Measurements from ENCODE around the gene SPZ1.
"Not testable (repeated sequence)": the region's sequence is repeated elsewhere in the genome, so short reads cannot be mapped to it uniquely, and the experiment has no call there.

SPZ1 gene, protein sequence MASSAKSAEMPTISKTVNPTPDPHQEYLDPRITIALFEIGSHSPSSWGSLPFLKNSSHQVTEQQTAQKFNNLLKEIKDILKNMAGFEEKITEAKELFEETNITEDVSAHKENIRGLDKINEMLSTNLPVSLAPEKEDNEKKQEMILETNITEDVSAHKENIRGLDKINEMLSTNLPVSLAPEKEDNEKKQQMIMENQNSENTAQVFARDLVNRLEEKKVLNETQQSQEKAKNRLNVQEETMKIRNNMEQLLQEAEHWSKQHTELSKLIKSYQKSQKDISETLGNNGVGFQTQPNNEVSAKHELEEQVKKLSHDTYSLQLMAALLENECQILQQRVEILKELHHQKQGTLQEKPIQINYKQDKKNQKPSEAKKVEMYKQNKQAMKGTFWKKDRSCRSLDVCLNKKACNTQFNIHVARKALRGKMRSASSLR

DNA sequence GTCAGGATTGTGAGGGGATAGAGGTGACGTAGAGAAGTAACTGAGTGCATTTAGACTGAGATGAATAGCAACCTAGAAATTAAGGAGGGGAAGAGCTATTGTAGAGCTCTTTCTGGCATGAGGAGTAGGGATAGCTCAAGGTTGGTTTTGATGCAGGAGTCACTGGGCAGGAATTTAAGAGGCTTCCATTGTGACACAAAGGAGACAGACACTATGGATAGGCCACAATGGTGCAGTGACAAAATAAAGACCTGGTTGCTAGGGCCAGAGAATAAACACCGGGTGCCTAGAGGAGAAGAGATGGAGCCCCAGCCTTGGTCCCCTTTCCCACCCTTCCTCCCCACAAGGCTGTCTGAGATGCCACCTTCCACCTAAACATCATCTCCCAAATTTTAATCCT lies at the start of gene SPZ1:
SPZ1 (plus strand) TSS at position 301 of the 400 bp plus-strand sequence. CDS start 214 bp downstream, outside the sequence.
- Histone ChIP-seq H3K36me3 (ENCODE audit: control insufficient read depth in 2 of 2, insufficient read depth in 2 of 2, low read length in 2 of 2) (no peaks in the 10 kb centered on the region), H3K4me1 (ENCODE audit: control insufficient read depth, insufficient read depth, low read length) (no peaks in the 10 kb centered on the region), H3K9me3 (ENCODE audit: control insufficient read depth in 2 of 2, low read length in 2 of 2) (no peaks in the 10 kb centered on the region), H3K27me3 (ENCODE audit: control insufficient read depth in 1 of 2, insufficient read depth in 2 of 2, low read length in 2 of 2) (no peaks in the 10 kb centered on the region), H3K9ac (ENCODE audit: low read length in 2 of 2) (no peak within 1 kb of the TSS), H3K4me3 (ENCODE audit: low read length in 2 of 2) (no peak within 1 kb of the TSS), H3K27ac (ENCODE audit: low read length) (no peak within 1 kb of the TSS)

GRCh38 chr5:80270543-80270942 lies 49.3 kb upstream of the SPZ1 start:
- not testable (repeated sequence) for H3K27me3 ChIP-seq (ENCODE audit: control insufficient read depth in 1 of 2, insufficient read depth in 2 of 2, low read length in 2 of 2)

DNA sequence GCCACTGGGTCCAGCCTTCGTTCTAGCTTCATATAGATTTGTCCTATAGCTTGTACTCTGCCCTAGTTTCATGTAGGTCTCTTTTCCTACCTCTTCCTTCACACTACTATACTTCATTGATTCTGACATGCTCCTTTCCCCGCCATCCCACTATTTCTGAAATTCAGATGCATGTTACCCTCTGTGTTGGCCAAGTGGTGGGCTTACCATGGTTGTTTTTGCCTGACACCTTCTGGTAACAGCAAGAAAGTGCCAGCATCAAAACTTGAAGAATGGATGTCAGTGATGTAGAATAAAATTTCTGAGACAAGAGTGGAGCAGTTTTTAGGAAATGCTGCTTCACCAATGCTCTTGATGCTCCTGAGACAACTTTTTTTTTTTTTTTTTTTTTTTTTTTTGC lies 44.5 kb upstream of the SPZ1 start:
- Histone ChIP-seq H3K9me3 (ENCODE audit: control insufficient read depth in 2 of 2, low read length in 2 of 2) (no peaks in the 10 kb centered on the region), H3K27ac (ENCODE audit: low read length) (no peak overlapping the region), H3K4me1 (ENCODE audit: control insufficient read depth, insufficient read depth, low read length) (no peaks in the 10 kb centered on the region), H3K4me3 (ENCODE audit: low read length in 2 of 2) (no peak overlapping the region), H3K9ac (ENCODE audit: low read length in 2 of 2) (no peak overlapping the region), H3K27me3 (ENCODE audit: control insufficient read depth in 1 of 2, insufficient read depth in 2 of 2, low read length in 2 of 2) (no peaks in the 10 kb centered on the region), H3K36me3 (ENCODE audit: control insufficient read depth in 2 of 2, insufficient read depth in 2 of 2, low read length in 2 of 2) (no peaks in the 10 kb centered on the region)

More at GRCh38 chr5:80270543-80270942, 49.3 kb upstream of the SPZ1 start:
- not testable (repeated sequence) for H3K36me3 ChIP-seq (ENCODE audit: control insufficient read depth in 2 of 2, insufficient read depth in 2 of 2, low read length in 2 of 2); H3K9me3 ChIP-seq (ENCODE audit: control insufficient read depth in 2 of 2, low read length in 2 of 2); H3K9ac ChIP-seq (ENCODE audit: low read length in 2 of 2); H3K27ac ChIP-seq (ENCODE audit: low read length); H3K4me1 ChIP-seq (ENCODE audit: control insufficient read depth, insufficient read depth, low read length); H3K4me3 ChIP-seq (ENCODE audit: low read length in 2 of 2)

GRCh38 chr5:80276186-80276585 lies 43.6 kb upstream of the SPZ1 start:
- Histone ChIP-seq H3K4me1 (ENCODE audit: control insufficient read depth, insufficient read depth, low read length) (no peaks in the 10 kb centered on the region), H3K9me3 (ENCODE audit: control insufficient read depth in 2 of 2, low read length in 2 of 2) (no peaks in the 10 kb centered on the region), H3K27me3 (ENCODE audit: control insufficient read depth in 1 of 2, insufficient read depth in 2 of 2, low read length in 2 of 2) (no peaks in the 10 kb centered on the region), H3K9ac (ENCODE audit: low read length in 2 of 2) (no peak overlapping the region), H3K36me3 (ENCODE audit: control insufficient read depth in 2 of 2, insufficient read depth in 2 of 2, low read length in 2 of 2) (no peaks in the 10 kb centered on the region), H3K27ac (ENCODE audit: low read length) (no peak overlapping the region), H3K4me3 (ENCODE audit: low read length in 2 of 2) (no peak overlapping the region)

DNA sequence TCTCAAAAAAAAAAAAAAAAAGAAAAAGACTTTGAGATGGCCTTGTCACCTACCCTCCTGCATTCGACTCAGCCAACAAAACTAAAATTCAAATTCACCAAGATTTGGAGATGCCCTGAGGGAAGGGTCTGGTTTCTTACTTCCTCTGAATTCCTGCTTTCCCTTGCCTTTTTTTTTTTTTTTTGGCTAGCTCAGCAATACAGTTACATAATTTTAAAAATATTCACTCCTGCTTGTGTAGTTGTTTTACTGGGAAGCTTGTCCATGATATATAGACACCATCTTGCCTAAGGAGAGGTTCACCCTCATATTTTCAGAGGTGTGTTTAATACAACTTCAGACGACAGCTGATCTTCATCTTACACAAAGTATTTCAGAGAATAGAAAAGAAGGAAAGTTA lies 42.6 kb upstream of the SPZ1 start:
- no peak overlapping the region for H3K9ac ChIP-seq (ENCODE audit: low read length in 2 of 2)
- H3K27me3 ChIP-seq (ENCODE audit: control insufficient read depth in 1 of 2, insufficient read depth in 2 of 2, low read length in 2 of 2): no peaks in the 10 kb centered on the region
- H3K36me3 ChIP-seq (ENCODE audit: control insufficient read depth in 2 of 2, insufficient read depth in 2 of 2, low read length in 2 of 2): no peaks in the 10 kb centered on the region
- no peaks in the 10 kb centered on the region for H3K4me1 ChIP-seq (ENCODE audit: control insufficient read depth, insufficient read depth, low read length)
- H3K27ac ChIP-seq (ENCODE audit: low read length): no peak overlapping the region
- no peak overlapping the region for H3K4me3 ChIP-seq (ENCODE audit: low read length in 2 of 2)
- H3K9me3 ChIP-seq (ENCODE audit: control insufficient read depth in 2 of 2, low read length in 2 of 2): no peaks in the 10 kb centered on the region

- H3K4me1 ChIP-seq (ENCODE audit: control insufficient read depth, insufficient read depth, low read length): no peaks in the 10 kb centered on the region
- H3K4me3 ChIP-seq (ENCODE audit: low read length in 2 of 2): no peak overlapping the region
- no peaks in the 10 kb centered on the region for H3K36me3 ChIP-seq (ENCODE audit: control insufficient read depth in 2 of 2, insufficient read depth in 2 of 2, low read length in 2 of 2)
- no peak overlapping the region for H3K27ac ChIP-seq (ENCODE audit: low read length)
- H3K9ac ChIP-seq (ENCODE audit: low read length in 2 of 2): no peak overlapping the region
- no peaks in the 10 kb centered on the region for H3K9me3 ChIP-seq (ENCODE audit: control insufficient read depth in 2 of 2, low read length in 2 of 2)
- H3K27me3 ChIP-seq (ENCODE audit: control insufficient read depth in 1 of 2, insufficient read depth in 2 of 2, low read length in 2 of 2): no peaks in the 10 kb centered on the region
Observed at GRCh38 chr5:80282054-80282453, 37.7 kb upstream of the SPZ1 start.

- H3K9me3 ChIP-seq (ENCODE audit: control insufficient read depth in 2 of 2, low read length in 2 of 2): no peaks in the 10 kb centered on the region
- no peak overlapping the region for H3K4me3 ChIP-seq (ENCODE audit: low read length in 2 of 2)
- H3K9ac ChIP-seq (ENCODE audit: low read length in 2 of 2): no peak overlapping the region
- no peaks in the 10 kb centered on the region for H3K36me3 ChIP-seq (ENCODE audit: control insufficient read depth in 2 of 2, insufficient read depth in 2 of 2, low read length in 2 of 2)
- no peak overlapping the region for H3K27ac ChIP-seq (ENCODE audit: low read length)
- no peaks in the 10 kb centered on the region for H3K27me3 ChIP-seq (ENCODE audit: control insufficient read depth in 1 of 2, insufficient read depth in 2 of 2, low read length in 2 of 2)
- no peaks in the 10 kb centered on the region for H3K4me1 ChIP-seq (ENCODE audit: control insufficient read depth, insufficient read depth, low read length)
Observed at GRCh38 chr5:80283360-80283759, 36.4 kb upstream of the SPZ1 start.

DNA sequence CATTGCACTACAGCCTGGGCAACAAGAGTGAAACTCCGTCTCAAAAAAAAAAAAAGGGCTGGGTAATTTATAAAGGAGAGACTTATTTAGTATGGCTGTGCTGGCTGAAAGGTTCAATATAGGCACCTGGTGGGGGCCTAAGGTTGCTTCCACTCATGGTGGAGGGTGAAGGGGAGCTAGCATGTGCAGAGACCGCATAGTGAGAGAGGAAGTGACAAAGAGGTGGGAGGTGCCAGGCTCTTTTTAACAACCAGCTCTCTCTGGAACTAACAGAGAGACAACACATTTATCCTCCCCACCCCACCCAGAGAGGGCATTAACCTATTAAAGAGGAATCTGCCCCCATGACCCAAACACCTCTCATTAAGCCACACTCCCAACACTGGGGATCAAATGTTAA lies 35.1 kb upstream of the SPZ1 start:
- H3K4me3 ChIP-seq (ENCODE audit: low read length in 2 of 2): no peak overlapping the region
- no peaks in the 10 kb centered on the region for H3K36me3 ChIP-seq (ENCODE audit: control insufficient read depth in 2 of 2, insufficient read depth in 2 of 2, low read length in 2 of 2)
- no peaks in the 10 kb centered on the region for H3K27me3 ChIP-seq (ENCODE audit: control insufficient read depth in 1 of 2, insufficient read depth in 2 of 2, low read length in 2 of 2)
- no peaks in the 10 kb centered on the region for H3K4me1 ChIP-seq (ENCODE audit: control insufficient read depth, insufficient read depth, low read length)
- H3K27ac ChIP-seq (ENCODE audit: low read length): no peak overlapping the region
- no peak overlapping the region for H3K9ac ChIP-seq (ENCODE audit: low read length in 2 of 2)
- H3K9me3 ChIP-seq (ENCODE audit: control insufficient read depth in 2 of 2, low read length in 2 of 2): no peaks in the 10 kb centered on the region

- Histone ChIP-seq H3K36me3 (ENCODE audit: control insufficient read depth in 2 of 2, insufficient read depth in 2 of 2, low read length in 2 of 2) (no peaks in the 10 kb centered on the region), H3K4me1 (ENCODE audit: control insufficient read depth, insufficient read depth, low read length) (no peaks in the 10 kb centered on the region), H3K4me3 (ENCODE audit: low read length in 2 of 2) (no peak overlapping the region), H3K27ac (ENCODE audit: low read length) (no peak overlapping the region), H3K27me3 (ENCODE audit: control insufficient read depth in 1 of 2, insufficient read depth in 2 of 2, low read length in 2 of 2) (no peaks in the 10 kb centered on the region), H3K9ac (ENCODE audit: low read length in 2 of 2) (no peak overlapping the region), H3K9me3 (ENCODE audit: control insufficient read depth in 2 of 2, low read length in 2 of 2) (no peaks in the 10 kb centered on the region)
Observed at GRCh38 chr5:80288177-80288576, 31.6 kb upstream of the SPZ1 start.

GRCh38 chr5:80289320-80289719 lies 30.5 kb upstream of the SPZ1 start:
- Histone ChIP-seq H3K4me3 (ENCODE audit: low read length in 2 of 2) (no peak overlapping the region), H3K4me1 (ENCODE audit: control insufficient read depth, insufficient read depth, low read length) (no peaks in the 10 kb centered on the region), H3K27ac (ENCODE audit: low read length) (no peak overlapping the region), H3K27me3 (ENCODE audit: control insufficient read depth in 1 of 2, insufficient read depth in 2 of 2, low read length in 2 of 2) (no peaks in the 10 kb centered on the region), H3K36me3 (ENCODE audit: control insufficient read depth in 2 of 2, insufficient read depth in 2 of 2, low read length in 2 of 2) (no peaks in the 10 kb centered on the region), H3K9me3 (ENCODE audit: control insufficient read depth in 2 of 2, low read length in 2 of 2) (no peaks in the 10 kb centered on the region), H3K9ac (ENCODE audit: low read length in 2 of 2) (no peak overlapping the region)

DNA sequence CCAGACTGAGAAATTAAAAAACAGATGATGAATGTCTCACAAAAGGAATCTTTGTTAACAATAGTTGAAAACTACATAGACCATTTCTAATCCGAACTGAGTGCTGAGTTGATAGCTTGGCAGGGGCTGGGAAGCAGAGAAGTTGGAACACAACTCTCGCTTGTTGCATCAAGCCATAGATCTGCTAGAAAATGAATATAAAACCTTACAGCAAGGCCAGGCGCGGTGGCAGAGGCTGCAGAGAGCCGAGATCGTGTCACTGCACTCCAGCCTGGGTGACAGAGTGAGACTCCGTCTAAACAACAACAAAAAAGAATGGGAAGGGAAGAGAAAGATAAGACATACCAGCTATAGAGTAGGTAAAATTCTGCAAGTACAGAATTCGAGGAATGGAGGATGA lies 28.0 kb upstream of the SPZ1 start:
- no peaks in the 10 kb centered on the region for H3K27me3 ChIP-seq (ENCODE audit: control insufficient read depth in 1 of 2, insufficient read depth in 2 of 2, low read length in 2 of 2)
- H3K9me3 ChIP-seq (ENCODE audit: control insufficient read depth in 2 of 2, low read length in 2 of 2): no peaks in the 10 kb centered on the region
- no peaks in the 10 kb centered on the region for H3K36me3 ChIP-seq (ENCODE audit: control insufficient read depth in 2 of 2, insufficient read depth in 2 of 2, low read length in 2 of 2)
- no peaks in the 10 kb centered on the region for H3K4me1 ChIP-seq (ENCODE audit: control insufficient read depth, insufficient read depth, low read length)
- H3K27ac ChIP-seq (ENCODE audit: low read length): no peak overlapping the region
- no peak overlapping the region for H3K9ac ChIP-seq (ENCODE audit: low read length in 2 of 2)
- H3K4me3 ChIP-seq (ENCODE audit: low read length in 2 of 2): no peak overlapping the region
